GM21360 (cell line): ENCODE data around the gene C3orf70.

Experiments used
- ATAC-seq: cut with Tn5 transposase; IDR thresholded peaks from one replicate; pipeline ENCODE4 v1.9.1; 2021; ENCODE audit warnings: mild to moderate bottlenecking, moderate library complexity; ENCODE audit not compliant: unreplicated experiment

C3orf70 gene

DNA sequence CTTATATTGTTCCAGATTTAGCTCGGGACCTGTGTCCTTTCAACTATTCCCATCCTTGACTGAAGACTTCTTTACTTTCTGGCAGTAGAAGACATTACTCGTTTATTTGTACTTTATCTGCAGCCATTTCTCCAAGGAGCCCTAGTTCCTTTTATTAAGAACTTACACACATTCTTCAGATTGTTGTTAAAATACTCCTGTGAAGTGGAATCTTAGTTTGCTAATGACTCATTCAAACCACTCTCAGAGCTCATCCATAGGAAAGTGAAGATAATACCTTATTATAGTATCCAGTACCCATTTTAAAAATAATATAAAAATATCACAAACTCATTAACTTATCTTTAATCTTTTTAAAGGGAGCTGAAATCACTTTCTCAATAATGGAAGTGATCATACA is 63.5 kb downstream of the C3orf70 start:
- no peak for ATAC-seq

GRCh38 chr3:185087419-185087818 is 65.4 kb downstream of the C3orf70 start:
- ATAC-seq = no peak

DNA sequence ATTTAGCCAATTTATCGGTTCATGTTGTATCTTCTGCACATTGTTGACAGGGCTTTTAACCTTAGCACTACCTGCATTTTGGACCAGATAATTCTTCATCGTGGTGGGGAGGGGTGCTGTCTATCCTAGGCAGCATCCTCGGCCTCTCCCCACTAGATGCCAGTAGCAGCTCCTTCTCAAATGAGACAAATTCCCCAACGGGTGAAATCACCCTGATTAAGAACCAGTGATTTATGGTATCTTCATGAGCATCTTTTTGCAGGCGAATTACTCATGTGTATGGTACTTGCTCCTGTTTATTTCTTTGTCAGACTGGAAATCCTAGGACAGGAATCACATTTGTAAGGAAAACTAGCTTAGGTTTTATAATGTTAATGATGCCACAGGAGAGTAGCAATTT is 68.0 kb downstream of the C3orf70 start:
- ATAC-seq = no peak

- no peak for ATAC-seq
These were observed 68.5 kb downstream of the C3orf70 start for GRCh38 chr3:185084402-185084801.

- no peak for ATAC-seq
These were observed 70.0 kb downstream of the C3orf70 start for GRCh38 chr3:185082829-185083228.

- no peak for ATAC-seq
These were observed 70.7 kb downstream of the C3orf70 start for GRCh38 chr3:185082149-185082548.

DNA sequence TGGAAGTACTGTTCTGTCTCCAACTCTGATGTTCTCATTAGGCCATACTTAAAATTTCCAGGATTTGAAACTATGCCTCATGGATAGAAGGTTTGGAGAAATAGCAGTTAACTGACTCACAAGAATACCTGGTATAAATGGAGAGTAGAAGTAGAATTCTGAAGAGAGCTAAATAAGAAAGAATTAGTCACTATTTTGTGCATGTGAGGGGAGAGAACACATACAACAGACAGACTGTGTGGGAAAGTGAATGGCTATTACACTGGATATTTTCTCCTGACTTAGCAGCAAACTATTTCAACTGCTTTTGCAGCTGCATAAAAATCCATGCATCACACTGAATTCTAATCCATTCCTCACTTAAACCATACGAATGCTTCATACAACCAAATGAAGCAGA is 71.3 kb downstream of the C3orf70 start:
- ATAC-seq = no peak

DNA sequence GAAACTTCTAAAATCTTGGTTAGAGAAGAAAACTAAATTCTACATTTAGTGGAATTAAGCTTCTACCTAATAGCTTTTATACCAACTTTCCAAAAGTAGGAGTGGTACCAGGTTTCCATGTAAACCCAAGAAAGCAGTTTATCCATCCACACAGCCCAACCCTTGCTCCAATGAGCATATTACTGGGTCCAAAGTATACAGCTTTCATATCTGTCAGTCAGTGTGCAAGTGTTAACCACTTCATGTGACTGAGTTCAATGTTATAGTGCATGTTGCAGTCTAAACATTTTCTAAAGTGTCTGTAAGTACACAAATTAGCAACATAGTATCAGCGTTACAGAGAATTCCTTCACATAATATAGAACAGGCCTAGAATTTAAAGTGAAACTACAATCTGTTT is 73.2 kb downstream of the C3orf70 start:
- ATAC-seq = no peak

DNA sequence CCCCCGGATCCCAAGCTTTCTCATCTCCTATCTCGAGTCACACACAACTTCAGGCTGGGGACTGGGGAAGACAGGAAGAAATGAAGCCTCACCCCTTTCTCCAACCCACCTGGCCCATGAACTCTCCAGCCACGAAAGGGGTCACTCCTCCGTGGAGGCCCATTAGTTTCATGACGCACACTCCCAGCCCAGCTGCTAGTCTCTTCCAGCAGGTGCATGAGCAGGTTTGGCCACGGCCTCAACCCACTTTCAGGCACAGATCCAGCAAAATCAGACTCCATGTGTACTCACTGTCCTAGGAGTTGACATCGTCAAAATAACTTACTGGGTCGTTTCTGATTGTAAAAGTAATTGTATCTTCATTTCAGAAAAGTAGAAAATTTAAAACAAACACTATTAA is 76.6 kb downstream of the C3orf70 start:
- ATAC-seq = no peak

GRCh38 chr3:185075547-185075946 is 77.3 kb downstream of the C3orf70 start:
- ATAC-seq = no peak

DNA sequence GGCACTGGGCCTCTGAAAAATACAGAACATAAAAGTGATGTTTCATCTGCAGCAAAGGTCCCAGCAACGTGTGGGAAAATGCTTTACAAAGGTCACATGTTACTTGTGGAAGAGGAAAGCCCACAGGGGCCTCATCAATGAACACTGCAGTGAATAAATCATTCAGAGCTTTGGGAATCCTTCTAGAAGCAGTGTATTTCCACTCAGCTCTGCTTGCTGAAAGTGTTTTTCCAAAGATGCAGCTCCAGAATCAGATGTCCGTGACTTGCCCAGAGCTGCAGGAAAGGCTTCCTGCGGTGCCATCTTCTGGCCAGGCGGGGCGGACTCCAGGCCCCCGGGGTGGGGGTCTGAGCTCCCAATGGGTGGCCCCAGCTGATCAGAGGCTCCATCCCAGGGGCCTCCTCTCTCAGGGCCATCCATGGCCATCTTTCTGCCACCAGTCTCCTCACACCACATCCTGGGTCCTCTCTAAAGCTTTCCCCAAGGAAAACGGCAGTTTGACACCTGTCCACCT is 81.5 kb downstream of the C3orf70 start:
- ATAC-seq = no peak

GRCh38 chr3:185070491-185071286 is 82.2 kb downstream of the C3orf70 start:
- ATAC-seq = no peak

- no peak for ATAC-seq
These were observed 83.5 kb downstream of the C3orf70 start for GRCh38 chr3:185069037-185070030.

GRCh38 chr3:185067173-185067572 is 85.7 kb downstream of the C3orf70 start:
- ATAC-seq = no peak

GRCh38 chr3:185066251-185066650 is 86.6 kb downstream of the C3orf70 start:
- ATAC-seq = no peak

DNA sequence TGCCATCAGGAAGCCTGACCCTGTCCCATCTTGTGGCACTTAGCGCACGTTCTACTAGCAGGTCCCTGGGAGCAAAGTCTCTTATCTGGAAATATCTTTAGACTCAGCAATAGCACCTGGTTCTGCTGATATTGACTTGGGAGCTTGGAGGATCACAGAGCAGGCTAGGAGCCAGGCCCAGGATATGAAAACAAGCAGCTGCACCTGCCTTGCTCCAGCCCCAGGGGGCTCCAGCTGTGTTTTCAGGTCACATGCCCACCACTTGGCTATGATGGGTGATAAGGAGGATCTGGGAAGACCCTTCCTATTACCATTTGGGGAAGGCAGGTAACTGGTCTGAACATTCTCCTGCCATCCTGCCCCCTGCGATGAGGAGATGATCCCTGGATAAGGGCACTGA is 87.8 kb downstream of the C3orf70 start:
- ATAC-seq = no peak

- no peak for ATAC-seq
These were observed 89.4 kb downstream of the C3orf70 start for GRCh38 chr3:185063431-185063830.

GRCh38 chr3:185062191-185062590 is 90.7 kb downstream of the C3orf70 start:
- no peak for ATAC-seq

- no peak for ATAC-seq
These were observed 92.2 kb downstream of the C3orf70 start for GRCh38 chr3:185060655-185061054.

GRCh38 chr3:185059766-185060165 is 93.1 kb downstream of the C3orf70 start:
- no peak for ATAC-seq

DNA sequence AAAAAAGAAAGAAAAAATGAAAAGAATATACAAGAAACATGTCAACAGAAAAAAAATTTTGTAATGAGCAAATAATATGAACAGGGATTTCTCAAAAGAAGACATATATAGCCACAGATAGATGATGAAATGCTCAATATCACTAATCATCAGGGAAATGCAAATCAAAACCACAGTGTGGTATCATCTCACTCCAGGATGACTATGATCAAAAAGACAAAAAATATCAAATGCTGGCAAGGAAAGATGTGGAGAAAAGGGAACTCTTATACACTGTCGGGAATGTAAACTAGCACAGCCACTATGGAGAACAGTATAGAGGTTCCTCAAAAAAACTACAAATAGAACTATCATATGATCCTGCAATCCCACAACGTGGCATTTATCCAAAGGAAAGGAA is 94.1 kb downstream of the C3orf70 start:
- ATAC-seq = no peak

DNA sequence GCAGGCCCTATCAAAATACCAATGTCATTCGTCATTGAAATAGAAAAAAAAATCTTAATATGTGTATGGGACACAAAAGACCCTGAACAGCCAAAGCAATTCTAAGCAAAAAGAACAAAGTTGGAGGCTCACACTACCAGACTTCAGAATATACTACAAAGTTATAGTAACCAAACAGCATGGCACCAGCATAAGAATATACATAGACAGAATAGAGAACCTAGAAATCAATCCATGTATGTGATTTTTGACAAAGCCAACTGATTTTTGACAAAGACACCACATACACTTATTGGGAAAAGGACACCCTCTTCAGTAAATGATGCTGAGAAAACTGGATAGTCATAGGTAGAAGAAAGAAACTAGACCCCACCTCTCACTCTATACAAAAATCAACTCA is 95.0 kb downstream of the C3orf70 start:
- no peak for ATAC-seq
